SU-DHL-6 (cell line): ENCODE results near the gene CHTOP.
A peak's percentile ranks its signal among the peaks of the same experiment; 100 is the strongest.

Experiments used
- CTCF ChIP-seq: fragments of 200-600 bp; sonication (generic); IDR thresholded peaks from one replicate; pipeline ENCODE4 v1.5.1; 2017; ENCODE audit warnings: antibody characterized with exemption, mild to moderate bottlenecking, low read length, moderate library complexity; ENCODE audit not compliant: insufficient read depth, poor library complexity, severe bottlenecking
- EZH2phosphoT487 ChIP-seq: fragments of 200-600 bp; sonication (generic), shearing (Covaris generic); conservative IDR thresholded peaks from 2 replicates; pipeline ENCODE4 v1.6.1; 2018; ENCODE audit warnings: mild to moderate bottlenecking, antibody characterized with exemption, low read length, moderate library complexity, mixed read lengths

- TF ChIP-seq CTCF (peak; percentile 85), EZH2phosphoT487 (no peak)
Measured at GRCh38 chr1:153617663-153618062, 16.2 kb upstream of the CHTOP start.
